ENCODE results near the gene HOXA11. TPM values are rescaled to one million over a fixed set of nuclear protein-coding genes. Genes with fewer than 3 reads are reported as not detected.

HOXA11 gene
- total RNA-seq, 1 experiment from 2014 or later = not detected

GRCh38 chr7:27152816-27153442, 32.1 kb downstream of the HOXA11 start:
- Histone ChIP-seq H3K9me3 (ENCODE audit: low read depth, low read length, poor library complexity, severe bottlenecking) (no peaks in the 10 kb centered on the region), H3K27ac (ENCODE audit: low read depth, low read length, poor library complexity, severe bottlenecking) (no peak overlapping the region), H3K36me3 (ENCODE audit: insufficient read depth, low read length, poor library complexity, severe bottlenecking) (no peaks in the 10 kb centered on the region), H3K27me3 (replicated peaks; ENCODE audit: insufficient read depth, low read depth, low read length, poor library complexity) (peaks cover 94% of the 10 kb centered on the region), H3K4me3 (ENCODE audit: low read depth, low read length, poor library complexity, severe bottlenecking) (no peak overlapping the region), H3K4me1 (ENCODE audit: insufficient read depth, low read length, poor library complexity, severe bottlenecking) (peaks cover 13% of the 10 kb centered on the region)
- DNase-seq (ENCODE audit: low spot score) = no peak
- CTCF ChIA-PET = no interaction called here
- POLR2A ChIA-PET (ENCODE audit: low non-redundant PET) = no interaction called here
- BruUV-seq (replicated peaks) = no TSS peak
- TF ChIP-seq CTCF (conservative IDR thresholded peaks at IDR 0.05; ENCODE audit: low read depth, low read length) (no peak), EZH2 (IDR thresholded peaks at IDR 0.05; ENCODE audit: borderline replicate concordance, low read depth, low read length, poor library complexity, severe bottlenecking) (no peak)
- intact Hi-C loops (cut with micrococcal nuclease; ENCODE audit: unreplicated experiment) = no loop called here

GRCh38 chr7:27151931-27152815, 32.9 kb downstream of the HOXA11 start, which contains the start of gene HOXA3:
TSS of gene HOXA3 (minus strand) at chr7:27152583. CDS start at chr7:27110640, 41,943 bp downstream.
- CTCF ChIA-PET = no interaction called here
- no TSS peak for BruUV-seq (replicated peaks)
- TF ChIP-seq CTCF (conservative IDR thresholded peaks at IDR 0.05; ENCODE audit: low read depth, low read length) = no peak
- TF ChIP-seq EZH2 (IDR thresholded peaks at IDR 0.05; ENCODE audit: borderline replicate concordance, low read depth, low read length, poor library complexity, severe bottlenecking) = peak; percentile 93
- H3K4me3 ChIP-seq (ENCODE audit: low read depth, low read length, poor library complexity, severe bottlenecking) = no peak within 1 kb of the TSS
- no peaks in the 10 kb centered on the region for H3K36me3 ChIP-seq (ENCODE audit: insufficient read depth, low read length, poor library complexity, severe bottlenecking)
- intact Hi-C loops (cut with micrococcal nuclease; ENCODE audit: unreplicated experiment) = no loop called here
- no peaks in the 10 kb centered on the region for H3K9me3 ChIP-seq (ENCODE audit: low read depth, low read length, poor library complexity, severe bottlenecking)
- no peak within 1 kb of the TSS for H3K27ac ChIP-seq (ENCODE audit: low read depth, low read length, poor library complexity, severe bottlenecking)
- no peak for DNase-seq (ENCODE audit: low spot score)
- H3K27me3 ChIP-seq (replicated peaks; ENCODE audit: insufficient read depth, low read depth, low read length, poor library complexity) = peaks cover 94% of the 10 kb centered on the region
- H3K4me1 ChIP-seq (ENCODE audit: insufficient read depth, low read length, poor library complexity, severe bottlenecking) = peaks cover 13% of the 10 kb centered on the region
- POLR2A ChIA-PET (ENCODE audit: low non-redundant PET) = no interaction called here

- BruUV-seq (replicated peaks) = no TSS peak
- intact Hi-C loops (cut with micrococcal nuclease; ENCODE audit: unreplicated experiment) = no loop called here
Measured at GRCh38 chr7:27151341-27151930, 33.6 kb downstream of the HOXA11 start.

More at GRCh38 chr7:27151341-27151930, 33.6 kb downstream of the HOXA11 start:
- Histone ChIP-seq H3K4me1 (ENCODE audit: insufficient read depth, low read length, poor library complexity, severe bottlenecking) (peaks cover 13% of the 10 kb centered on the region), H3K27ac (ENCODE audit: low read depth, low read length, poor library complexity, severe bottlenecking) (no peak overlapping the region), H3K9me3 (ENCODE audit: low read depth, low read length, poor library complexity, severe bottlenecking) (no peaks in the 10 kb centered on the region), H3K4me3 (ENCODE audit: low read depth, low read length, poor library complexity, severe bottlenecking) (peak overlapping the region; percentile 26), H3K36me3 (ENCODE audit: insufficient read depth, low read length, poor library complexity, severe bottlenecking) (no peaks in the 10 kb centered on the region), H3K27me3 (replicated peaks; ENCODE audit: insufficient read depth, low read depth, low read length, poor library complexity) (peaks cover 94% of the 10 kb centered on the region)
- no peak for TF ChIP-seq CTCF (conservative IDR thresholded peaks at IDR 0.05; ENCODE audit: low read depth, low read length)
- POLR2A ChIA-PET (ENCODE audit: low non-redundant PET) = no interaction called here
- DNase-seq (ENCODE audit: low spot score) = no peak
- CTCF ChIA-PET = interaction anchor here (1.7 kb wide), 1 partner anchor 9 kb away, joined by 5 read pairs; no protein-coding TSS in a partner anchor

All from A673 (cell line).